GM23338 (cell line): ENCODE data around the gene SIGLEC7. TPM values are rescaled to one million over a fixed set of nuclear protein-coding genes. Genes with fewer than 3 reads are reported as not detected.

Experiments used
- ATAC-seq: fragments of 200-7000 bp; cut with Tn5 transposase; 3 replicates; pipeline ENCODE4 v1.9.1; 2020
- DNase-seq: peaks from one replicate; pipeline ENCODE4 v3.0.0-alpha.2; 2015; ENCODE audit warnings: low spot score
- H2AFZ ChIP-seq: fragments of 200-600 bp; sonication (generic); 2 replicates; pipeline ENCODE4 v1.8.0; 2016; ENCODE audit warnings: antibody characterized with exemption, mild to moderate bottlenecking, moderate library complexity
- H3F3A ChIP-seq: fragments of 200-600 bp; sonication (generic); replicated peaks from 2 replicates; pipeline ENCODE4 v1.8.0; 2017; ENCODE audit warnings: antibody characterized with exemption, mixed run types, low read depth
- H3K27ac ChIP-seq: fragments of 200-600 bp; sonication (generic); 2 replicates; pipeline ENCODE4 v1.6.1; 2016; ENCODE audit warnings: low read depth
- H3K27me3 ChIP-seq: fragments of 200-600 bp; sonication (generic); 2 replicates; pipeline ENCODE4 v1.8.0; 2016; ENCODE audit warnings: mild to moderate bottlenecking, mixed run types, moderate library complexity; ENCODE audit not compliant: insufficient read depth
- H3K36me3 ChIP-seq: fragments of 200-600 bp; sonication (generic); 2 replicates; pipeline ENCODE4 v1.8.0; 2016; ENCODE audit warnings: mild to moderate bottlenecking; ENCODE audit not compliant: insufficient read depth
- H3K4me1 ChIP-seq: fragments of 200-600 bp; sonication (generic); 2 replicates; pipeline ENCODE4 v1.8.0; 2016; ENCODE audit warnings: mild to moderate bottlenecking, moderate library complexity; ENCODE audit not compliant: insufficient read depth
- H3K4me2 ChIP-seq: fragments of 200-600 bp; sonication (generic); 2 replicates; pipeline ENCODE4 v1.7.1; 2017; ENCODE audit warnings: mixed run types
- H3K4me3 ChIP-seq: fragments of 200-600 bp; sonication (generic); 2 replicates; pipeline ENCODE4 v1.6.1; 2016; ENCODE audit warnings: mixed run types
- H3K79me2 ChIP-seq: fragments of 200-600 bp; sonication (generic); replicated peaks from 2 replicates; pipeline ENCODE4 v1.8.0; 2017; ENCODE audit warnings: mild to moderate bottlenecking; ENCODE audit not compliant: insufficient read depth
- H3K9me2 ChIP-seq: fragments of 200-600 bp; sonication (generic); 2 replicates; pipeline ENCODE4 v1.8.0; 2017; ENCODE audit not compliant: insufficient read depth
- H4K20me1 ChIP-seq: fragments of 200-600 bp; sonication (generic); replicated peaks from 2 replicates; pipeline ENCODE4 v1.8.0; 2017; ENCODE audit warnings: mild to moderate bottlenecking; ENCODE audit not compliant: insufficient read depth
- H3K27ac Mint-ChIP-seq: 2 replicates; pipeline ENCODE4 v1.8.0; 2020; ENCODE audit warnings: inconsistent platforms, mild to moderate bottlenecking, moderate library complexity, mixed read lengths
- H3K27me3 Mint-ChIP-seq: 3 replicates; pipeline ENCODE4 v1.8.0; 2022; ENCODE audit warnings: low read depth, mild to moderate bottlenecking, moderate library complexity, mixed read lengths, inconsistent platforms; ENCODE audit not compliant: insufficient read depth, poor library complexity
- H3K36me3 Mint-ChIP-seq: 3 replicates; pipeline ENCODE4 v1.8.0; 2021; ENCODE audit warnings: low read depth, mild to moderate bottlenecking, inconsistent platforms, moderate library complexity, mixed read lengths
- H3K4me1 Mint-ChIP-seq: 3 replicates; pipeline ENCODE4 v1.8.0; 2020; ENCODE audit warnings: mild to moderate bottlenecking, inconsistent platforms, mixed read lengths
- H3K4me3 Mint-ChIP-seq: 3 replicates; pipeline ENCODE4 v1.8.0; 2021; ENCODE audit warnings: moderate library complexity, mild to moderate bottlenecking, inconsistent platforms, mixed read lengths
- H3K9me3 Mint-ChIP-seq: 3 replicates; pipeline ENCODE4 v1.8.0; 2020; ENCODE audit warnings: moderate library complexity, mild to moderate bottlenecking, inconsistent platforms, mixed read lengths
- CREB1 ChIP-seq: fragments of 250-450 bp; sonication (Bioruptor Pico); IDR thresholded peaks from 2 replicates; pipeline ENCODE4 v1.5.0; 2020; ENCODE audit warnings: low read depth, mild to moderate bottlenecking, moderate library complexity
- CTCF ChIP-seq, 2 experiments: fragments of 200-600 bp in 1 of 2; sonication (generic) in 1 of 2; conservative IDR thresholded peaks; 2 replicates each; pipeline versions ENCODE4 v1.5.1 to v1.6.1; 2016 to 2017; ENCODE audit warnings: antibody characterized with exemption in 2 of 2, low read depth in 2 of 2, mild to moderate bottlenecking in 2 of 2, moderate library complexity in 1 of 2
- ETS1 ChIP-seq: IDR thresholded peaks from 2 replicates; pipeline ENCODE4 v1.6.1; 2016; ENCODE audit warnings: antibody characterized with exemption
- EZH2 ChIP-seq: fragments of 200-600 bp; sonication (generic); IDR thresholded peaks from one replicate; pipeline ENCODE4 v1.8.0; 2017; ENCODE audit warnings: antibody characterized with exemption, mild to moderate bottlenecking, low read depth; ENCODE audit not compliant: unreplicated experiment
- EZH2phosphoT487 ChIP-seq: fragments of 200-600 bp; sonication (generic); IDR thresholded peaks from one replicate; pipeline ENCODE4 v1.8.1; 2018; ENCODE audit warnings: antibody characterized with exemption; ENCODE audit not compliant: unreplicated experiment
- JUNB ChIP-seq: IDR thresholded peaks from one replicate; pipeline ENCODE4 v1.6.1; 2016; ENCODE audit warnings: antibody characterized with exemption; ENCODE audit not compliant: unreplicated experiment
- NANOG ChIP-seq: IDR thresholded peaks from 2 replicates; pipeline ENCODE4 v1.6.1; 2016; ENCODE audit warnings: antibody characterized with exemption, borderline replicate concordance
- POLR2AphosphoS5 ChIP-seq: IDR thresholded peaks from 2 replicates; pipeline ENCODE4 v1.6.1; 2016; ENCODE audit warnings: antibody characterized with exemption, low read depth
- REST ChIP-seq: IDR thresholded peaks from one replicate; pipeline ENCODE4 v1.6.1; 2018; ENCODE audit warnings: antibody characterized with exemption; ENCODE audit not compliant: unreplicated experiment
- STAT1 ChIP-seq: IDR thresholded peaks from one replicate; pipeline ENCODE4 v1.6.1; 2016; ENCODE audit warnings: antibody characterized with exemption; ENCODE audit not compliant: unreplicated experiment
- ZNF114 ChIP-seq: fragments of 250-450 bp; sonication (Bioruptor Pico); IDR thresholded peaks from 2 replicates; pipeline ENCODE4 v1.5.0; 2020; ENCODE audit warnings: mild to moderate bottlenecking, moderate library complexity
- ZNF331 ChIP-seq: fragments of 250-450 bp; sonication (Bioruptor Pico); IDR thresholded peaks from 2 replicates; pipeline ENCODE4 v1.5.0; 2020; ENCODE audit warnings: low read depth, mild to moderate bottlenecking, moderate library complexity
- ZNF462 ChIP-seq: fragments of 250-450 bp; sonication (Bioruptor Pico); IDR thresholded peaks from 2 replicates; pipeline ENCODE4 v1.5.0; 2020; ENCODE audit warnings: mild to moderate bottlenecking, moderate library complexity
- polyA plus RNA-seq: library from polyadenylated mRNA; unstranded; fragments of >200 nt; fragmentation: Nextera tagmentation; extraction: Ambion mirVana; gene quantifications from 2 replicates; pipeline ENCODE4 v1.2.1, GENCODE V29; 2016
- total RNA-seq: library from RNA; depleted of rRNA; stranded (reverse); fragments of >200 nt; shearing (Covaris generic); gene quantifications from 2 replicates; pipeline ENCODE4 v1.2.3, GENCODE V29; 2014

SIGLEC7 gene
- total and polyA plus RNA-seq, 2 experiments from 2014 or later: not detected

- Histone ChIP-seq H2AFZ (no peak overlapping the region), H4K20me1 (no peaks in the 10 kb centered on the region), H3K4me2 (no peak overlapping the region), H3F3A (no peaks in the 10 kb centered on the region), H3K27me3 (no peaks in the 10 kb centered on the region), H3K4me3 (no peak overlapping the region), H3K36me3 (no peaks in the 10 kb centered on the region), H3K27ac (no peak overlapping the region), H3K79me2 (no peaks in the 10 kb centered on the region), H3K9me2 (no peaks in the 10 kb centered on the region), H3K4me1 (no peaks in the 10 kb centered on the region)
- H3K4me1 Mint-ChIP-seq: no peaks in the 10 kb centered on the region
- TF ChIP-seq ZNF114 (CRISPR knock-in tag) (no peak), CREB1 (no peak), ETS1 (no peak), POLR2AphosphoS5 (no peak), REST (no peak), EZH2phosphoT487 (no peak), JUNB (no peak), STAT1 (no peak), CTCF (conservative IDR thresholded peaks at IDR 0.05; ENCODE audit: low read depth in 2 of 2) (no peak), ZNF462 (CRISPR knock-in tag) (no peak), EZH2 (no peak), NANOG (no peak), ZNF331 (CRISPR knock-in tag) (no peak)
- H3K36me3 Mint-ChIP-seq: peaks cover 2% of the 10 kb centered on the region; the same call in 1 of the 3 replicates
- ATAC-seq: no peak
- no peak overlapping the region for H3K27ac Mint-ChIP-seq
- DNase-seq: no peak
- H3K27me3 Mint-ChIP-seq: no peaks in the 10 kb centered on the region
- no peak overlapping the region for H3K4me3 Mint-ChIP-seq
- H3K9me3 Mint-ChIP-seq: peaks cover 11% of the 10 kb centered on the region
Measured at GRCh38 chr19:51173681-51174080, 31.6 kb downstream of the SIGLEC7 start.
